ENCODE measurements around the gene AJM1.
"Not testable (repeated sequence)": the region's sequence is repeated elsewhere in the genome, so short reads cannot be mapped to it uniquely, and the experiment has no call there.

Gene AJM1

GRCh38 chr9:136882109-136882946 is 40.0 kb downstream of the AJM1 start:
- no peak for DNase-seq

- not testable (repeated sequence) for DNase-seq
Observed at GRCh38 chr9:136882947-136883283, 40.6 kb downstream of the AJM1 start.

GRCh38 chr9:136883670-136884069 is 41.4 kb downstream of the AJM1 start:
- DNase-seq = not testable (repeated sequence)

- DNase-seq = peak; percentile 77 to 84
Observed at GRCh38 chr9:136885950-136886578, 43.8 kb downstream of the AJM1 start, which contains the start of gene TRAF2. TSS of gene TRAF2 (plus strand) at chr9:136886516. CDS start at chr9:136898741, 12,225 bp downstream.

- DNase-seq = no peak
Observed at GRCh38 chr9:136886610-136887597, 44.6 kb downstream of the AJM1 start.

GRCh38 chr9:136888454-136888853 is 46.2 kb downstream of the AJM1 start:
- no peak for DNase-seq

- DNase-seq = no peak
Observed at GRCh38 chr9:136889858-136890257, 47.6 kb downstream of the AJM1 start.

GRCh38 chr9:136890661-136891060 is 48.4 kb downstream of the AJM1 start:
- no peak for DNase-seq
